Mucosa of descending colon (tissue), 3 donors: ENCODE data around the gene SLC6A12. TPM values are rescaled to one million over a fixed set of nuclear protein-coding genes. Genes with fewer than 3 reads are reported as not detected.

ENCODE experiments used
- ATAC-seq: fragments of 200-7000 bp; cut with Tn5 transposase; one replicate; pipeline ENCODE4 v1.9.1; 2020; ENCODE audit warnings: mild to moderate bottlenecking, moderate library complexity
- DNase-seq, 3 donors: peaks; one replicate each; pipeline ENCODE4 v3.0.0-alpha.2; 2020
- H3K36me3 ChIP-seq: fragments of 200-600 bp; one replicate; pipeline ENCODE4 v1.8.0; 2021; ENCODE audit warnings: low read depth, mild to moderate bottlenecking
- H3K4me1 ChIP-seq: fragments of 200-600 bp; one replicate; pipeline ENCODE4 v1.8.0; 2021; ENCODE audit warnings: low read depth, mild to moderate bottlenecking
- H3K4me3 ChIP-seq: fragments of 200-600 bp; one replicate; pipeline ENCODE4 v1.8.0; 2021; ENCODE audit warnings: mild to moderate bottlenecking
- H3K9me3 ChIP-seq: fragments of 200-600 bp; one replicate; pipeline ENCODE4 v1.8.0; 2021; ENCODE audit warnings: mild to moderate bottlenecking
- CTCF ChIP-seq: fragments of 200-600 bp; IDR thresholded peaks from one replicate; pipeline ENCODE4 v1.8.0; 2022; ENCODE audit warnings: antibody characterized with exemption, mild to moderate bottlenecking
- intact Hi-C, 2 donors: fragments of 100-400 bp; cut with DNase I in 1 of 2; cut with micrococcal nuclease in 1 of 2; formaldehyde crosslinking; loops; one replicate each; pipeline versions ENCODE4 v1.11.0 to v1.11.1; 2022; cut with DNase I, micrococcal nuclease
- total RNA-seq, 3 donors: library from RNA; stranded (reverse); fragmentation: NEBNext Ultra II Directional in 2 of 3; extraction: Animal tissue kit (Norgen Biotek cat#: 25700) in 2 of 3; gene quantifications; one replicate each; pipeline versions ENCODE4 v1.2.1 to v1.2.4, GENCODE V29; 2021 to 2023
- donor health status: DM: no; HTN: no; CAD: no; lungs with moderate emphysema.
- donor health status: DM: no; HTN: no; CAD: no.
- donor health status: DM: no; HTN: yes; CAD: no.

SLC6A12 gene
- total RNA-seq, 3 donors from 2014 or later: 1.3 to 5.1 TPM; not detected in 1

DNA sequence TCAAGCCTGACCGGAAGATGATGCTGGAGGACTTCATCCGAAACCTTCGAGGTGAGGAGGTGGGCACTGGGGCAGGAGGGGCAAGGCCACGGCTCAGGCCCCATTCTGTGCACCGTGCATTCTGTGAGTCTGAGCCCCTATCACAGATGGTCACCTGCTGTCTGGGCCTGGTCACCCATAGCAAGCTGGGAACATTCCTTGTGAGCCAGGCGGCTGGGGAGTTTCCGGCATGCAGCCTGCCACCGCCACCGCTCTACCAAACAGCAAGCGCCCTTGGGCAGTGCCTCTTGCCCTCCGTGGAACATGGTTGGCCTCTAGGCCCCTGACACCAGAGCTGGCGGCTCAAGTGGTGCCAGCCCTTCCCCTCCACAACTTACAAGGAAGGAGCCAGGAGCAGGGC, 56.3 kb downstream of the SLC6A12 start:
- Histone ChIP-seq H3K4me3 (no peak overlapping the region), H3K36me3 (no peaks in the 10 kb centered on the region), H3K4me1 (no peaks in the 10 kb centered on the region), H3K9me3 (no peaks in the 10 kb centered on the region)
- intact Hi-C loops: no loop called here
- TF ChIP-seq CTCF: no peak
- ATAC-seq (no peak), DNase-seq (no peak)

DNA sequence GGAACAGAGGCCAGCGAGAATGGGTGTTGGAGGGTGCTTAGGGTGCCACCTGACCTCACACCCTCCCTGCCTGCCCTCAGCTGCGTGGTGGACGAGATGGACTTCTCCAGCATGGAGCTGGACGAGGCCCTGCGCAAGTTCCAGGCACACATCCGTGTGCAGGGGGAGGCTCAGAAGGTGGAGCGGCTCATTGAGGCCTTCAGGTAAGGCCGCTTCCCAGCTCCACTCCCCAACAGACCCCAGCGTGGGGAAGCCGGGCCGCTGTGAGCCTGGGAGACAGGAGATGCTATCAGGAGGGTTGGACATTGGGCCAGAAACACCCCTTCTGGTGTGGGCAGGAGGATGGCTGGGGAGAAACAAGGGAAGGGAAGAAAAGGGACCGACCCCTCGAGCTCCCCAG, 57.0 kb downstream of the SLC6A12 start:
- intact Hi-C loops: no loop called here
- DNase-seq (no peak), ATAC-seq (no peak)
- Histone ChIP-seq H3K4me1 (no peaks in the 10 kb centered on the region), H3K36me3 (no peaks in the 10 kb centered on the region), H3K4me3 (no peak overlapping the region), H3K9me3 (no peaks in the 10 kb centered on the region)
- TF ChIP-seq CTCF: no peak

DNA sequence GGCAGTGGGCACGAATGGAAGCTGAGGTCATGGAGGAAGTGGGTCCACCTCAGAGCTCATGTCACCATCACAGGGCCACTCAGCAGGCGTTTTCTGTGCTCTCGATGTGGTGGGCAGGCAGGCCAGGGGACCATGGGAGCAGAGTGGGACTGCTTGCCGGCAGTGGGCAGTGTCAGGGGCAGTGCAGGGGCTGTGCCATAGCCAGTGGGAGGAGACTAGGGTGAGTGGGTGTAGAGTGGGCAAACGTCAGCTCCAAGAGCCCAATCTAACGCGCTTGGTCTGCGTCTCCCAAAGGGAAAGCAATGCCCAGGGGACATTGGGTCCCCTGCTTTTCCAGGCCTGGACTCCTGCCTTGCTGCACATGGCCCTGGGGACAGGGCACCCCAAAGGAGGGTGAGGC, 58.3 kb downstream of the SLC6A12 start:
- no peak for ATAC-seq
- no peak for DNase-seq
- H3K4me3 ChIP-seq: no peak overlapping the region
- H3K36me3 ChIP-seq: no peaks in the 10 kb centered on the region
- no peak for TF ChIP-seq CTCF
- no peaks in the 10 kb centered on the region for H3K9me3 ChIP-seq
- intact Hi-C loops: no loop called here
- H3K4me1 ChIP-seq: no peaks in the 10 kb centered on the region

DNA sequence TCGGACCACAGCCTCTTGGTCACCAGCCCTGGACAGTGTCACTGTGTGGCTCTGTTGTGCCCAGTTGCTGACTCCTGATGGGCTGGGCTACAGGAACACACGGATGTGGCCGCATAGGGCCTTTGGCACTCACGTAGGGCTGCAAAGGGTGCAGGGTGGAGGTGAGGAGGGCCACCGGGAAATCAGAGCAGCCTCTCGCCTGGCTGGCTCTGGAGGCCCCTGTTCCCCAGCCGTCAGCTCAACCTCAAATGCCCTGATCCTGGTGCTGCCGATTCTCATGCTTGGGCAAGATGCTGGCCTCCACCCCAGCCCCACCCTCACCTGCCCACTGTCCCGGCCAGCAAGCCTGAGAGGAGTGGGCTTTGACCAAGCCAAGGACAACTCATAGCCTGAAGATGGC, 59.0 kb downstream of the SLC6A12 start:
- TF ChIP-seq CTCF: no peak
- no peak overlapping the region for H3K4me3 ChIP-seq
- H3K4me1 ChIP-seq: no peaks in the 10 kb centered on the region
- no peaks in the 10 kb centered on the region for H3K36me3 ChIP-seq
- DNase-seq (no peak), ATAC-seq (no peak)
- intact Hi-C loops: no loop called here
- no peaks in the 10 kb centered on the region for H3K9me3 ChIP-seq

DNA sequence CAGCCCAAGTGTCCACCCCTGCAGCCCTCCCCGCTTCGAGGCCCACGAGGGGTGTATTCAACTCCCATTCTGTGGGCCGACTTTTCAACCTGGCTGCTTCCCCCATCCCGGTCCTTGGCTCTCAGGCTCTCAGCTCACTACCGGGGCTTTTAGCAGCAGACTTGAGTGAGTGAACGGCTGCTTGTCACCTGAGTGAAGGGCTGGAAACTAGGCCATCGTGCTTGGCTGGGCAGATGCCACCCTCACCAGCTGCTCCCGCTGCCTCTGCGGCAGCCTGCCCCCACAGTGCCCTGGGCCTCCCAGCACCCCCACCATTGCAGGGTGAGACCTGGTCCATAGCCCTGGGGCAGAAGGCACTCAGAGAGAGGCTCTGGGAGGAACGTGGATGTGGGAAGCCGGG, 59.9 kb downstream of the SLC6A12 start:
- intact Hi-C loops: no loop called here
- ATAC-seq: no peak

More for the DNA sequence above, 59.9 kb downstream of the SLC6A12 start:
- Histone ChIP-seq H3K4me3 (no peak overlapping the region), H3K4me1 (no peaks in the 10 kb centered on the region), H3K9me3 (no peaks in the 10 kb centered on the region), H3K36me3 (no peaks in the 10 kb centered on the region)
- TF ChIP-seq CTCF: no peak
- DNase-seq: no peak
